CD4-positive, alpha-beta memory T cell (primary cell): ENCODE results near the gene PLCB1. TPM values are rescaled to one million over a fixed set of nuclear protein-coding genes. Genes with fewer than 3 reads are reported as not detected.
A peak's percentile ranks its signal among the peaks of the same experiment; 100 is the strongest.
"Not testable (repeated sequence)": the region's sequence is repeated elsewhere in the genome, so short reads cannot be mapped to it uniquely, and the experiment has no call there.

Experiments used
- CTCF ChIA-PET: fragments of 350-600 bp; sonication (Branson Sonifier 250); formaldehyde crosslinking; loops from one replicate; lab custom pipeline; 2021; ENCODE audit warnings: inconsistent platforms; ENCODE audit not compliant: partially characterized antibody; lab: Charles Lee
- POLR2A ChIA-PET: fragments of 350-600 bp; sonication (Branson Sonifier 250); formaldehyde crosslinking; loops from one replicate; lab custom pipeline; 2021; ENCODE audit not compliant: partially characterized antibody; lab: Charles Lee
- DNase-seq, 5 donors: peaks; one replicate each; pipeline versions ENCODE4 v3.0.0 to v3.0.0-alpha.2; 2020 to 2022; ENCODE audit warnings: mixed read lengths in 1 of 5
- H3K27ac ChIP-seq: one replicate; pipeline ENCODE4 v1.7.0; 2013; ENCODE audit warnings: low read depth, low read length
- H3K27me3 ChIP-seq: 2 replicates; pipeline ENCODE4 v1.7.0; 2013; ENCODE audit warnings: mild to moderate bottlenecking, low read length, moderate library complexity; ENCODE audit not compliant: insufficient read depth
- H3K36me3 ChIP-seq: 2 replicates; pipeline ENCODE4 v1.7.0; 2013; ENCODE audit warnings: mild to moderate bottlenecking, low read length, moderate library complexity; ENCODE audit not compliant: insufficient read depth
- H3K4me1 ChIP-seq: 2 replicates; pipeline ENCODE4 v1.7.0; 2013; ENCODE audit warnings: mild to moderate bottlenecking, low read length, moderate library complexity; ENCODE audit not compliant: insufficient read depth
- H3K4me3 ChIP-seq, 2 donors: one replicate each; pipeline ENCODE4 v1.7.0; 2013; ENCODE audit warnings: low read length in 2 of 2, mild to moderate bottlenecking in 1 of 2
- H3K9me3 ChIP-seq, 2 donors: one replicate each; pipeline ENCODE4 v1.7.0; 2013; ENCODE audit warnings: low read length in 2 of 2, control low read depth in 1 of 2; ENCODE audit not compliant: control insufficient read depth in 1 of 2
- H3K27ac Mint-ChIP-seq, 7 donors: one replicate each; pipeline ENCODE4 v1.8.0; 2020 to 2021; ENCODE audit warnings: mixed read lengths in 7 of 7, mild to moderate bottlenecking in 6 of 7, inconsistent platforms in 3 of 7, moderate library complexity in 3 of 7
- H3K27me3 Mint-ChIP-seq, 2 donors: one replicate each; pipeline ENCODE4 v1.8.0; 2020 to 2021; ENCODE audit warnings: mixed read lengths in 2 of 2
- H3K36me3 Mint-ChIP-seq, 2 donors: one replicate each; pipeline ENCODE4 v1.8.0; 2020 to 2021; ENCODE audit warnings: mixed read lengths in 2 of 2, inconsistent platforms in 1 of 2, mild to moderate bottlenecking in 1 of 2
- H3K4me1 Mint-ChIP-seq, 4 donors: one replicate each; pipeline ENCODE4 v1.8.0; 2020 to 2021; ENCODE audit warnings: mixed read lengths in 4 of 4, mild to moderate bottlenecking in 1 of 4
- H3K4me3 Mint-ChIP-seq, 8 donors: one replicate each; pipeline ENCODE4 v1.8.0; 2020 to 2021; ENCODE audit warnings: mixed read lengths in 8 of 8, mild to moderate bottlenecking in 7 of 8, moderate library complexity in 6 of 8, inconsistent platforms in 3 of 8
- H3K9me3 Mint-ChIP-seq, 8 donors: one replicate each; pipeline ENCODE4 v1.8.0; 2020 to 2021; ENCODE audit warnings: mixed read lengths in 8 of 8, mild to moderate bottlenecking in 5 of 8, inconsistent platforms in 3 of 8, moderate library complexity in 1 of 8
- intact Hi-C: fragments of 100-400 bp; cut with micrococcal nuclease; formaldehyde crosslinking; loops from one replicate; pipeline ENCODE4 v1.15.1; 2023
- polyA plus RNA-seq, 2 donors: library from polyadenylated mRNA; unstranded; fragments of 300-500 nt; fragmentation: Illumina TruSeq; gene quantifications; one replicate each; pipeline ENCODE4 v1.2.3, GENCODE V29; 2021
- total RNA-seq, 2 experiments: library from RNA; stranded (reverse); gene quantifications; one replicate each; pipeline ENCODE4 v1.2.3, GENCODE V29; 2021

PLCB1 gene
- total and polyA plus RNA-seq, 4 experiments from 2014 or later, result 5.5 to 9.6 (median 8.2) TPM

DNA sequence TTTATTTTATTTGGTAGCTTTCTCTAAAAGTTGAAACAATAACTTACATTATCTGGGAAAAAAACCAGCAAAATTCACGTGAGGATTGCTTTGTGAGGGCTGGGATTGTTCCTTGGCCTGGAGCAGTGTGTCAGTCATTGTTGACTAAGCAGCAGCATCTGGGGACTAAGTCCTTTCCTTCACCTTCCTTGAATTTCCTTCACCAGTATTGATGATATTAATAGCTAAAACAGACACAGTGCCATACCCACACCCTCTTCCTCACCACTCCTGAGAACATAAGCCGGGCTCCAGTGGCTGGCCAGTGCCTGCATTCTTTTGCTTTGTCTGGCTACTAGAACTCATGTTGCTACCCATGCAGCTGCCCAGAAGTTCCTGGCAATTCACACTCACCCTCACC, 23.7 kb downstream of the PLCB1 start:
- CTCF ChIA-PET, result no interaction called here
- Mint-ChIP-seq H3K9me3 (peaks cover 0 to 6% (median 4%) of the 10 kb centered on the region in 8 donors), H3K36me3 (peaks cover 0 to 3% of the 10 kb centered on the region in 2 donors), H3K27ac (peak overlapping the region in 4 of 7 donors; percentile 53 to 60 (median 54)), H3K4me1 (peaks cover 34 to 67% (median 52%) of the 10 kb centered on the region in 4 donors), H3K4me3 (peak overlapping the region in 1 of 8 donors; percentile 26), H3K27me3 (no peaks in the 10 kb centered on the region)
- POLR2A ChIA-PET, result interaction anchor here (1.5 kb wide), 1 partner anchor 12 kb away, joined by 3 read pairs; no protein-coding TSS in a partner anchor
- intact Hi-C loops, result no loop called here
- Histone ChIP-seq H3K4me3 (no peak overlapping the region), H3K27me3 (no peaks in the 10 kb centered on the region), H3K9me3 (no peaks in the 10 kb centered on the region), H3K27ac (no peak overlapping the region), H3K4me1 (peaks cover 66% of the 10 kb centered on the region), H3K36me3 (no peaks in the 10 kb centered on the region)
- DNase-seq, result no peak

DNA sequence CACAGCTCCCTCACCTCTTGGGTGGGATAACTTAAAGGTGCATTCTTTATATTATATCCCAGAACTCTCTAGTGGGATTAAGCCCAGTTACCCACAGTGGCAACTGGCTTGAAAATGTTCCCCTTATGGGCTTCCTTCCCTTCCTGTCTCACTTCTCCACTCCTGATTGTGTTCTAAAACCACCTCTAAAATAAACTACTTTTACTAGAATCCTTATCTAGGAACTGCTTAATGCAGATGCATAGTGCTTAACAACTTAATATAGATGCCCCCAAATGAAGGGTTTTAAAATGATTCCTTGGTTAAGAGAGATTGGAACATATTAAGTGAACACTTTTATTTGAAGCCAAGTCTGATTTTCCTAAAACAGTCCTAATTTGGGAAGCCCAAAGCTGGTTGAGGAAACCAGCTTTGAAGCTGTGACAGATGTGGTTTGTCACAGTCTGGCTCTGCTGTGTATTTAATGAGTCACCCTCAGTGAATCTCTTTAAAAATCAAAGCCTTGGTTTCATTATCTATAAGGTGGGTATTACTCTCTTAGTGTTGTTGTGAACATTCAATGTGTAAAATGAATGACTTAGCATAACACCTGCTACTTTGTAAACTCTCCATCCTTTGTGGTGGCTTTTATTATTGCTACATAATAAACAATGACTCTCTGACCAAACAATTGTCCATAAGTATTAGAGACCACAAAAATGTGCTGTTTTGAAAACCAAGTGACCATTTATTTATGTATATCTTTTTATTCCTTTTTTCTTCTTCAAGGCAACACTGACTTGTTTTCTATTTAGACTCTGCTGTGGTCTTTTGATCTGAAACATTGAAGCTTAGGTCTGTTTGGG, 24.4 kb downstream of the PLCB1 start:
- Histone ChIP-seq H3K36me3 (no peaks in the 10 kb centered on the region), H3K4me3 (no peak overlapping the region), H3K27ac (no peak overlapping the region), H3K9me3 (no peaks in the 10 kb centered on the region), H3K4me1 (peaks cover 65% of the 10 kb centered on the region), H3K27me3 (no peaks in the 10 kb centered on the region)
- CTCF ChIA-PET, result no interaction called here
- intact Hi-C loops, result no loop called here
- Mint-ChIP-seq H3K36me3 (peaks cover 0 to 3% of the 10 kb centered on the region in 2 donors), H3K9me3 (peaks cover 0 to 6% (median 4%) of the 10 kb centered on the region in 8 donors), H3K4me3 (peak overlapping the region in 4 of 8 donors; percentile 49 to 69 (median 60)), H3K4me1 (peaks cover 35 to 65% (median 49%) of the 10 kb centered on the region in 4 donors), H3K27ac (peak overlapping the region; percentile 44 to 86 (median 74)), H3K27me3 (no peaks in the 10 kb centered on the region)
- DNase-seq, result peak in 3 of 5 donors; percentile 19 to 67 (median 32)
- POLR2A ChIA-PET, result interaction anchor here (1.5 kb wide), 1 partner anchor 11 kb away, joined by 3 read pairs; no protein-coding TSS in a partner anchor

DNA sequence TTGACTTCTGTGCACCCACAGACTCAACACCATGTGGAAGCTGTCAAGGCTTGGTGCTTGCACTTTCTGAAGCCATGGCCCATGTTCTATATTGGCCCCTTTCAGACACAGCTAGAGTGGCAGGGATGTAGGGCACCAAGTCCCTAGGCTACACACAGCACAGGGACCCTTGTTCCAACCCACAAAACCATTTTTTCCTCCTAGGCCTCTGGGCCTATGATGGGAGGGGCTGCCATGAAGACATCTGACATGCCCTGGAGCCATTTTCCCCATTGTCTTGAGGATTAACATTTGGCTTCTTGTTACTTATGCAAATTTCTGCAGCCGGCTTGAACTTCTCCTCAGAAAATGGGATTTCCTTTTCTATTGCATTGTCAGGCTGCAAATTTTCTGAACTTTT, 27.2 kb downstream of the PLCB1 start:
- peaks cover 44% of the 10 kb centered on the region for H3K4me1 ChIP-seq
- H3K36me3 ChIP-seq, H3K27ac Mint-ChIP-seq, H3K27me3 Mint-ChIP-seq, H3K27ac ChIP-seq, intact Hi-C loops, CTCF ChIA-PET, H3K4me3 ChIP-seq, DNase-seq, H3K4me3 Mint-ChIP-seq, H3K9me3 ChIP-seq, POLR2A ChIA-PET, H3K9me3 Mint-ChIP-seq, H3K27me3 ChIP-seq, H3K36me3 Mint-ChIP-seq: not testable (repeated sequence)
- peaks cover 23 to 50% (median 33%) of the 10 kb centered on the region in 4 donors for H3K4me1 Mint-ChIP-seq

DNA sequence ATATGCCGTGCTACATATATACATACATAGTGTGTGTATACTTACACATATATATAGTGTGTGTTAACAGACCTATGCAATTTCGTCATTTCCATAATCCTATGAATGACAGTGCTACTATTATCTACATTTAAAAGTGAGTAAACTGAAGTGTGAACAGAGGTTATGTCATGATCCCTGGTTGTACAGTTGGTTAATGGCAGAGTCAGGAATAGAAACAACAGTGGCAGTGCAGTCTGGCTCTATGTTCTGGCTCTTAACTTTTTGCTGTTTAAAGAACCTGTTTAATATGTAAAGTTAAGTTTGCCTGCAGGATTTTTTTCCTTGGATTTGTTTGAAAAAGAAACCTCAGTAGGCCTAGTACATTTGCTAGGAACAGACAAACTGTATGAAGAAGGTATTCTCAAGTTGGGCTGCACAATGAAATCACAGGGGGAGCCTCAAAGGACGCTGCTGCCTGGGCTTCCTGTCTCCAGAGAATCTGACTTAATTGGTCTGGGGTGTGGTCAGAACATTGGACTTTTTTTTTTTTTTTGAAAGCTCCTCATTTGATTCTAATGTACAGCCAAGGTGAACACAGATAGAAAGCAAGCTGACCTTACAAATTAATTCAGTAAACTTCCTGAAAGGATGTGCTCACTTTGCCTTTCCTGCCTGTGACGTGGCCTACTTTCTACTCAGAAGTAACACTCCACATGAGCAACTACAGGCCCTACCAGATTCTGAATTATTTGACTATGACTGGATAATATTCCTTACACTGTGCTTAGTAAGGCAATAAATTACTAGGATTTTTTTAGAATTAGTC, 29.4 kb downstream of the PLCB1 start:
- peaks cover 0 to 2% of the 10 kb centered on the region in 2 donors for H3K27me3 Mint-ChIP-seq
- peaks cover 0 to 6% (median 4%) of the 10 kb centered on the region in 8 donors for H3K9me3 Mint-ChIP-seq
- Histone ChIP-seq H3K4me1 (peaks cover 22% of the 10 kb centered on the region), H3K27ac (no peak overlapping the region), H3K9me3 (no peaks in the 10 kb centered on the region), H3K27me3 (no peaks in the 10 kb centered on the region), H3K36me3 (no peaks in the 10 kb centered on the region), H3K4me3 (no peak overlapping the region)
- no peak for DNase-seq
- peak overlapping the region in 6 of 7 donors; percentile 62 to 92 (median 71) for H3K27ac Mint-ChIP-seq
- POLR2A ChIA-PET, result interaction anchor here (0.7 kb wide), 1 partner anchor 9 kb away, joined by 3 read pairs; no protein-coding TSS in a partner anchor
- CTCF ChIA-PET, result interaction anchor here (0.9 to 1.4 kb wide), 3 partner anchors 8 to 561 kb away, joined by 3 to 5 read pairs (median 3); no protein-coding TSS in a partner anchor
- intact Hi-C loops, result no loop called here
- H3K4me1 Mint-ChIP-seq, result peaks cover 12 to 30% (median 18%) of the 10 kb centered on the region in 4 donors
- peaks cover 0 to 7% of the 10 kb centered on the region in 2 donors for H3K36me3 Mint-ChIP-seq
- peak overlapping the region in 7 of 8 donors; percentile 27 to 80 (median 69) for H3K4me3 Mint-ChIP-seq

DNA sequence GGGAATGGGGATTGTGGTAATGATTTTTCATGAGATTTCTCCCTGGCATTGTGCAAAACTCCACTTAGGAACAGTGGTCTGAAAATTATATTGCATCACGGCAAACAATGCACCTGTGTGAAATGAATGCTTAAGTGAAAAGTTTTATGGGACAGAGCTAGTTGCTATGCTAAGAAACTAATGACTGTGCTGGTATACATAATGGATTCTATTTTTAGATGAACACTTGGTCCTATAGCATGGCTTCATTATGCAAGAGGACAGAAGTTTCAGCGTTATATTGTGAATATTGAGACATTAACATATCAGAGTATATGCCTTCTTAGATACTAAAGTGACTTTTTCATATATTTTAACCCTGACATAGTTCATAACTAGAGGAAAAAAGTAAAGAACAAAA, 30.5 kb downstream of the PLCB1 start:
- H3K4me1 ChIP-seq, result peaks cover 12% of the 10 kb centered on the region
- ChIA-PET CTCF (interaction anchor here (1.0 to 1.4 kb wide), 2 partner anchors 50 to 560 kb away, joined by 3 to 5 read pairs; no protein-coding TSS in a partner anchor), POLR2A (no interaction called here)
- Mint-ChIP-seq H3K4me3 (no peak overlapping the region), H3K36me3 (peaks cover 0 to 7% of the 10 kb centered on the region in 2 donors), H3K4me1 (peaks cover 7 to 22% (median 10%) of the 10 kb centered on the region in 4 donors), H3K9me3 (peaks cover 0 to 6% (median 4%) of the 10 kb centered on the region in 8 donors), H3K27me3 (peaks cover 0 to 2% of the 10 kb centered on the region in 2 donors), H3K27ac (peak overlapping the region in 2 of 7 donors; percentile 28 to 70)
- H3K27me3 ChIP-seq, result no peaks in the 10 kb centered on the region
- no peaks in the 10 kb centered on the region for H3K36me3 ChIP-seq
- H3K9me3 ChIP-seq, result no peaks in the 10 kb centered on the region
- no peak for DNase-seq
- no peak overlapping the region for H3K4me3 ChIP-seq
- no peak overlapping the region for H3K27ac ChIP-seq
- intact Hi-C loops, result no loop called here

DNA sequence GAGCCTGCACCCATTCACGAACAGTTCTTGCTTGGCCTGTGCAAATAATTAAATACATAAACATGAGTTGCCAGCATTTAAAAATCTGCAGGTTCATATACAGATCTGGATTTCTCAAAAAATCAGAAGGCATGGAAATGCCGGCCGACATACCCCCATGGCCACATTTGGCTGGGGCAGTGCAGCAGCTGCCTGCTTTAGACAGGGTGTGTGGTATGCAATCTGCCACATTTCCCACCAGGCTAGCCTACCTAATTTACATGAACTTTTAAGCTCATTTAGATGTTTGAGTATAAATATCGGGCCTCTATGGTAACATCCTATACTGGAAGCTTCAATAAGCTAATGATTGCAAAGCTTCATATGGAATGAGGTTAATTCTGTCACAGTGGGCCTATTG, 31.5 kb downstream of the PLCB1 start:
- Mint-ChIP-seq H3K4me3 (no peak overlapping the region), H3K27me3 (peaks cover 0 to 2% of the 10 kb centered on the region in 2 donors), H3K4me1 (peaks cover 7 to 17% (median 10%) of the 10 kb centered on the region in 4 donors), H3K27ac (no peak overlapping the region), H3K36me3 (peaks cover 0 to 7% of the 10 kb centered on the region in 2 donors), H3K9me3 (peaks cover 0 to 6% (median 2%) of the 10 kb centered on the region in 8 donors)
- intact Hi-C loops, result no loop called here
- ChIA-PET POLR2A (no interaction called here), CTCF (no interaction called here)
- Histone ChIP-seq H3K27ac (no peak overlapping the region), H3K4me3 (no peak overlapping the region), H3K36me3 (no peaks in the 10 kb centered on the region), H3K9me3 (no peaks in the 10 kb centered on the region), H3K27me3 (no peaks in the 10 kb centered on the region), H3K4me1 (peaks cover 16% of the 10 kb centered on the region)
- DNase-seq, result no peak
